ENCODE results near the gene MOG. TPM values are rescaled to one million over a fixed set of nuclear protein-coding genes. Genes with fewer than 3 reads are reported as not detected.
"Not testable (repeated sequence)": the region's sequence is repeated elsewhere in the genome, so short reads cannot be mapped to it uniquely, and the experiment has no call there.

MOG gene
- total and polyA plus RNA-seq, 2 donors (not counting 1 experiment from before 2014, with no cell fraction given): not detected

DNA sequence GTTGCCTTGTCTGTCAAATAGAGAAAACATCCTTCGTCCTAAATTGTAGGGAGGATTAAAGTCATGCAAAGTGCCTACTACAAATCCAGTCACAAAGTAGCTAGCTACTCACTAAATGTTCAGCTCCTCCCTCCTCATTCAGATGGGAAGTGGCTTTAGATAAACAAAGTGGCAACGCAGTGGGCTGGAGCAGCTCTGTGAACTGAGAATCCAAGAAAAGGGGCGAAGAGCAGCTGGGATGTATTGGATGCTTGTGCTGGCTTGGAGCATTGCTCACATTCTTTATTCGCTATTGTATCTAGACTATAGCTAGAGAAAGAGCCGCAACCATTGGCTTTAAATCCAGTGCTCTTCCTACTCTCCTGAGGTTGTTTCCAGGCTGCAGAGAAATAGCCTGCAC, 10.3 kb downstream of the MOG start:
- H3K9me3 ChIP-seq (ENCODE audit: control extremely low read depth in 1 of 3, control insufficient read depth in 2 of 3, insufficient read depth in 1 of 3, low read length in 2 of 3): no peaks in the 10 kb centered on the region
- no peak overlapping the region for H2AFZ ChIP-seq (ENCODE audit: insufficient read depth, low read depth, low read length, poor library complexity, severe bottlenecking)
- peaks cover 6% of the 10 kb centered on the region for H3K27me3 Mint-ChIP-seq
- ATAC-seq (ENCODE audit: low read depth) (no peak), DNase-seq (no peak)
- H4K20me1 ChIP-seq (ENCODE audit: control insufficient read depth, insufficient read depth, low read length, poor library complexity, severe bottlenecking): no peaks in the 10 kb centered on the region
- ChIA-PET POLR2A (no interaction called here), CTCF (interaction anchor here (8.1 kb wide), 1 partner anchor 15 kb away, joined by 87 read pairs; no protein-coding TSS in a partner anchor)
- intact Hi-C loops (cut with micrococcal nuclease): no loop called here
- H3K27ac ChIP-seq (ENCODE audit: low read length in 2 of 2): no peak overlapping the region
- H3K9ac ChIP-seq (ENCODE audit: low read length): no peak overlapping the region
- H3K4me3 ChIP-seq (ENCODE audit: control extremely low read depth in 1 of 5, extremely low read depth in 1 of 5, insufficient read depth in 1 of 5, low read depth in 2 of 5, low read length in 4 of 5): no peak overlapping the region
- H3K4me3 Mint-ChIP-seq: no peak overlapping the region
- no peak overlapping the region for H3K4me2 ChIP-seq (replicated peaks; ENCODE audit: low read depth, low read length, poor library complexity, severe bottlenecking)
- no peaks in the 10 kb centered on the region for H3K4me1 Mint-ChIP-seq
- H3K4me1 ChIP-seq (ENCODE audit: control insufficient read depth in 2 of 2, insufficient read depth in 2 of 2, low read length in 2 of 2): no peaks in the 10 kb centered on the region
- no peak overlapping the region for H3K27ac Mint-ChIP-seq
- H3K27me3 ChIP-seq (replicated peaks in 1 of 4; ENCODE audit: control extremely low read depth in 1 of 4, control insufficient read depth in 3 of 4, insufficient read depth in 4 of 4, low read length in 3 of 4): peaks cover 0 to 26% (median 9%) of the 10 kb centered on the region in 4 experiments
- TF ChIP-seq, protein P1, sequence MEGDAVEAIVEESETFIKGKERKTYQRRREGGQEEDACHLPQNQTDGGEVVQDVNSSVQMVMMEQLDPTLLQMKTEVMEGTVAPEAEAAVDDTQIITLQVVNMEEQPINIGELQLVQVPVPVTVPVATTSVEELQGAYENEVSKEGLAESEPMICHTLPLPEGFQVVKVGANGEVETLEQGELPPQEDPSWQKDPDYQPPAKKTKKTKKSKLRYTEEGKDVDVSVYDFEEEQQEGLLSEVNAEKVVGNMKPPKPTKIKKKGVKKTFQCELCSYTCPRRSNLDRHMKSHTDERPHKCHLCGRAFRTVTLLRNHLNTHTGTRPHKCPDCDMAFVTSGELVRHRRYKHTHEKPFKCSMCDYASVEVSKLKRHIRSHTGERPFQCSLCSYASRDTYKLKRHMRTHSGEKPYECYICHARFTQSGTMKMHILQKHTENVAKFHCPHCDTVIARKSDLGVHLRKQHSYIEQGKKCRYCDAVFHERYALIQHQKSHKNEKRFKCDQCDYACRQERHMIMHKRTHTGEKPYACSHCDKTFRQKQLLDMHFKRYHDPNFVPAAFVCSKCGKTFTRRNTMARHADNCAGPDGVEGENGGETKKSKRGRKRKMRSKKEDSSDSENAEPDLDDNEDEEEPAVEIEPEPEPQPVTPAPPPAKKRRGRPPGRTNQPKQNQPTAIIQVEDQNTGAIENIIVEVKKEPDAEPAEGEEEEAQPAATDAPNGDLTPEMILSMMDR (IDR thresholded peaks at IDR 0.05): no peak
- TF ChIP-seq EZH2 (IDR thresholded peaks at IDR 0.05; ENCODE audit: borderline replicate concordance, insufficient read depth, low read depth, low read length, poor library complexity, severe bottlenecking): no peak
- H3K79me2 ChIP-seq (ENCODE audit: control insufficient read depth, insufficient read depth, low read length): no peaks in the 10 kb centered on the region
- no peaks in the 10 kb centered on the region for H3K36me3 ChIP-seq (replicated peaks in 1 of 2; ENCODE audit: control extremely low read depth in 1 of 2, control insufficient read depth in 1 of 2, extremely low read depth in 1 of 2, insufficient read depth in 2 of 2, low read length in 1 of 2)
- WGBS (ENCODE audit: insufficient coverage): 79% methylated on average over 4 of the region's 5 CpGs
- no peaks in the 10 kb centered on the region for H3K9me3 Mint-ChIP-seq (ENCODE audit: insufficient read depth)

DNA sequence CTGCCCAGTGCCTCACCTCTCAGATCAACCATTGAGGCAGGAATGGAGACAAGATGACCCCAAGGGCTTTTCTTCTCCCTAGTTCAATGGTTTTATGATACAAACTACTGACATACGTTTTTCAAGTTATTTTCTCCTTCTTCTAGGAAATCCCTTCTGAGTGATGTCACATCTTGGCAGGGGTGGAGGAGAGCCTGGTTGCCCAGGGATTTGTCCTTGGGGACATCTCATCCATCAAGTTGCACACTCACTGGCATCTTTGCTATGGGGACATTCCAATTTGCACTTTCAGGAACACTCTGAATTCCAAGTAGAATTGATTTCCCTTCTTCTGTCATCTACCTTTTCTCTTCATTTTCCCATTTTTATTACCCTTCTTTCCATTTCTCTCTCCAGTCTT, 14.1 kb downstream of the MOG start:
- ATAC-seq (ENCODE audit: low read depth): no peak
- Histone ChIP-seq H3K4me2 (replicated peaks; ENCODE audit: low read depth, low read length, poor library complexity, severe bottlenecking) (no peak overlapping the region), H3K4me1 (ENCODE audit: control insufficient read depth in 2 of 2, insufficient read depth in 2 of 2, low read length in 2 of 2) (no peaks in the 10 kb centered on the region), H3K27ac (ENCODE audit: low read length in 2 of 2) (no peak overlapping the region), H2AFZ (ENCODE audit: insufficient read depth, low read depth, low read length, poor library complexity, severe bottlenecking) (no peak overlapping the region), H3K4me3 (ENCODE audit: control extremely low read depth in 1 of 5, extremely low read depth in 1 of 5, insufficient read depth in 1 of 5, low read depth in 2 of 5, low read length in 4 of 5) (no peak overlapping the region), H3K36me3 (replicated peaks in 1 of 2; ENCODE audit: control extremely low read depth in 1 of 2, control insufficient read depth in 1 of 2, extremely low read depth in 1 of 2, insufficient read depth in 2 of 2, low read length in 1 of 2) (no peaks in the 10 kb centered on the region), H3K9me3 (ENCODE audit: control extremely low read depth in 1 of 3, control insufficient read depth in 2 of 3, insufficient read depth in 1 of 3, low read length in 2 of 3) (no peaks in the 10 kb centered on the region), H3K79me2 (ENCODE audit: control insufficient read depth, insufficient read depth, low read length) (no peaks in the 10 kb centered on the region), H3K27me3 (replicated peaks in 1 of 4; ENCODE audit: control extremely low read depth in 1 of 4, control insufficient read depth in 3 of 4, insufficient read depth in 4 of 4, low read length in 3 of 4) (peaks cover 0 to 24% (median 11%) of the 10 kb centered on the region in 4 experiments), H4K20me1 (ENCODE audit: control insufficient read depth, insufficient read depth, low read length, poor library complexity, severe bottlenecking) (no peaks in the 10 kb centered on the region), H3K9ac (ENCODE audit: low read length) (no peak overlapping the region)
- Mint-ChIP-seq H3K9me3 (ENCODE audit: insufficient read depth) (no peaks in the 10 kb centered on the region), H3K4me1 (no peaks in the 10 kb centered on the region), H3K4me3 (no peak overlapping the region), H3K27me3 (peaks cover 3% of the 10 kb centered on the region), H3K27ac (no peak overlapping the region)
- no CpG with 5 or more reads among the region's 1 CpG for WGBS (ENCODE audit: insufficient coverage)
- no peak for DNase-seq
- POLR2A ChIA-PET: no interaction called here
- TF ChIP-seq, protein P1 (IDR thresholded peaks at IDR 0.05): no peak
- TF ChIP-seq EZH2 (IDR thresholded peaks at IDR 0.05; ENCODE audit: borderline replicate concordance, insufficient read depth, low read depth, low read length, poor library complexity, severe bottlenecking): no peak
- intact Hi-C loops (cut with micrococcal nuclease): no loop called here
- CTCF ChIA-PET: interaction anchor here (1.4 kb wide), 1 partner anchor 17 kb away, joined by 5 read pairs; no protein-coding TSS in a partner anchor

DNA sequence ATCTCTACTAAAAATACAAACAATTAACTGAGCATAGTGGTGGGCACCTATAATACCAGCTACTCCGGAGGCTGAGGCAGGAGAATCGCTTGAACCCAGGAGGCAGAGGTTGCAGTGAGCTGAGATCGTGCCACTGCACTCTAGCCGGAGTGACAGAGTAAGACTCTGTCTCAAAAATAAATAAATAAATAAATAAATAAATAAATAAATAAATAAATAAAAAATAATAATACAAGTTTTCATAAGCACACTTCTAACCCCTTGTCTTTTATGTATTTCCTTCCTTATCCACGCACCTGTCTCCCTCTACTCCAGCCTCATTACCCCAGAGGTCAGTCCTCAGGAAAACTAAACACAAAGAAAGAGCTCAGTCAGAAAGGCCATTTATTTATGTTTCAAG, 15.2 kb downstream of the MOG start:
- H2AFZ ChIP-seq (ENCODE audit: insufficient read depth, low read depth, low read length, poor library complexity, severe bottlenecking); H3K9ac ChIP-seq (ENCODE audit: low read length); H3K79me2 ChIP-seq (ENCODE audit: control insufficient read depth, insufficient read depth, low read length); H3K9me3 Mint-ChIP-seq (ENCODE audit: insufficient read depth); H4K20me1 ChIP-seq (ENCODE audit: control insufficient read depth, insufficient read depth, low read length, poor library complexity, severe bottlenecking); H3K4me1 Mint-ChIP-seq; intact Hi-C loops (cut with micrococcal nuclease); H3K4me2 ChIP-seq (replicated peaks; ENCODE audit: low read depth, low read length, poor library complexity, severe bottlenecking); H3K27ac ChIP-seq (ENCODE audit: low read length in 2 of 2); POLR2A ChIA-PET; H3K27me3 Mint-ChIP-seq; H3K9me3 ChIP-seq (ENCODE audit: control extremely low read depth in 1 of 3, control insufficient read depth in 2 of 3, insufficient read depth in 1 of 3, low read length in 2 of 3); H3K4me3 ChIP-seq (ENCODE audit: control extremely low read depth in 1 of 5, extremely low read depth in 1 of 5, insufficient read depth in 1 of 5, low read depth in 2 of 5, low read length in 4 of 5); H3K4me1 ChIP-seq (ENCODE audit: control insufficient read depth in 2 of 2, insufficient read depth in 2 of 2, low read length in 2 of 2); H3K36me3 ChIP-seq (replicated peaks in 1 of 2; ENCODE audit: control extremely low read depth in 1 of 2, control insufficient read depth in 1 of 2, extremely low read depth in 1 of 2, insufficient read depth in 2 of 2, low read length in 1 of 2); H3K27ac Mint-ChIP-seq; DNase-seq; H3K4me3 Mint-ChIP-seq; ATAC-seq (ENCODE audit: low read depth): not testable (repeated sequence)
- H3K27me3 ChIP-seq (replicated peaks in 1 of 4; ENCODE audit: control extremely low read depth in 1 of 4, control insufficient read depth in 3 of 4, insufficient read depth in 4 of 4, low read length in 3 of 4): peaks cover 0 to 24% (median 11%) of the 10 kb centered on the region in 4 experiments
- WGBS (ENCODE audit: insufficient coverage): 86% methylated on average over 1 of the region's 5 CpGs
- CTCF ChIA-PET: interaction anchor here (1.4 to 2.2 kb wide), 2 partner anchors 17 to 19 kb away, joined by 3 to 6 read pairs; no protein-coding TSS in a partner anchor

Measured in B cell (primary cell).